ENCODE data around the gene C1GALT1.
"Not testable (repeated sequence)": the region's sequence is repeated elsewhere in the genome, so short reads cannot be mapped to it uniquely, and the experiment has no call there.

C1GALT1 gene

GRCh38 chr7:7182156-7183060, at the start of gene C1GALT1:
Gene C1GALT1, plus strand, starts transcription at chr7:7182544. Its CDS starts 51,776 bp downstream, at chr7:7234320.
- DNase-seq, result peak; percentile 99

DNA sequence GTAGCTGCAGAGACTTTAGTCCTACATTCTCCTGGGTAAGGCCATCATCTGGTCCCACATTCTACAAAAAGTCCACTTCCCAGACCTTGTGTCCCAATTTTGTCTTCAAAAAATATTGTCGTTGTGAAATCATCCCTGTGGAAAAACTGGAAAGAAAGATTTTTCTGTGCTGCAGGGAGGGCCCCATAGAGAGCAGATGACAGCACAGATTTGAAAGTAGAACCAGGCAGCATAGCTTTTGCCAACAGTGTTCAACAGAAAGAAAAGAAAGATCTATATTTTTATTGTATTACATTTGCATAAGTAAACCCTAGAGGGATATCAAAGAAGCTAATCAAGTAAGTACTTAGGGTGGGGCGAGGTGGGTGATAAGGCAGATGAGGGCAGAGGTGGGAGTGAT, 48.3 kb upstream of the C1GALT1 start:
- DNase-seq, result no peak

DNA sequence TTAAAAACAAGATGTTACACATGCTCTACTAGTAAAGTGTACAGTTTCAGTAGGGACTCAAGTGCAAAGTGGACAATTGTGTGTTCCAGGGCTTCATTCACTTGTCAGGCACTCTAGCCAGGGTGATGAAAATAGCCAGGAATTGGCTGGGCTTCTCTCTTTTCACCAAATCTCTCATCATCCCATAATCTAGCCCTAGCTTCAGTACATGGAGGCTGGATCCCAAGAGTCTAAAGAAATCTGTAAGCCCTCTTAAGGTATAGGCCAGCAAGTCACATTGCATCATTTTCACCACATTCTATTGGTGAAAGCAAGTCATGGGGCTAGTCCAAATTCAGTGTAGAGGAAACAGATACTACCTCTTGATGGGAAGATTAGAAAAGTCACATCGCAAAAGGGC, 47.3 kb upstream of the C1GALT1 start:
- DNase-seq, result no peak

DNA sequence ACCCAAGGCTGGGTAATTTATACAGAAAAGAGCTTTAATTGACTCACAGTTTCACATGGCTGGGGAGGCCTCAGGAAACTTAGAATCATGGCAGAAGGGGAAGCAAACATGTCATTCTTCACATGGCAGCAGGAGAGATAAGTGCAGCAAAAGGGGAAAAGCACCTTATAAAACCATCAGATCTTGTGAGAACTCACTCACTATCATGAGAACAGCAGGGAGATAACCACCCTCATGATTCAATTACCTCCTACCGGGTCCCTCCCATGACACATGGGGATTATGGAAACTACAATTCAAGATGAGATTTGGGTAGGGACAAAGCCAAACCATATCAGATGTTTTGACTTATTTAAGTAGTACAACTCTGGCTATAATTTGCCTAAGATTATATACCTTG, 46.4 kb upstream of the C1GALT1 start:
- not testable (repeated sequence) for DNase-seq

- peak; percentile 85 for DNase-seq
These were observed 45.6 kb upstream of the C1GALT1 start for GRCh38 chr7:7136466-7137381.

DNA sequence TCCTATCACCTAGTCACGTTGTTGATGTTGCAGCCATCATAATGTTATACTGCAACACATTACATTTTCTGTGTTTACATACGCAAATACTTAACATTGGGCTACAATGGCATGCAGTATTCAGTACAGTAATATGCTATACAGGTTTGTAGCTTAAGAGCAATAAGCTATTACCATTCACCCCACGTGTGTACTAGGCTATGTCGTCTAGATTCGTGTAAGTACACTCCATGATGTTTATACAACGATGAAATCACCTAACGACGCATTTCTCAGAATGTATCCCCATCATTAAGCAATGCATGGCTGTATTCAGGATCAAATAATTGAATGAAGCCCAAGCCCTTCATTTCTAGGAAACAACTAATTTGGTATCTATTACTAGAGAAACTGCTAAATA, 43.4 kb upstream of the C1GALT1 start:
- DNase-seq, result no peak

DNA sequence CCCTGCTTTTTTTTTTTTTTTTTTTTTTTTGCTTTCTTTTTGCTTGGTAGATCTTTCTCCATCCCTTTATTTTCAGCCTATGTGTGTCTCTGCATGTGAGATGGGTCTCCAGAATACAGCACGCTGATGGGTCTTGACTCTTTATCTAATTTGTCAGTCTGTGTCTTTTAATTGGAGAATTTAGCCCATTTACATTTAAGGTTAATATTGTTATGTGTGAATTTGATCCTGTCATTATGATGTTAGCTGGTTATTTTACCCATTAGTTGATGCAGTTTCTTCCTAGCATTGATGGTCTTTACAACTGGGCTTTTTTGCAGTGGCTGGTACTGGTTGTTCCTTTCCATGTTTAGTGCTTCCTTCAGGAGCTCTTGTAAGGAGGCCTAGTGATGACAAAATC, 38.9 kb upstream of the C1GALT1 start:
- not testable (repeated sequence) for DNase-seq

DNA sequence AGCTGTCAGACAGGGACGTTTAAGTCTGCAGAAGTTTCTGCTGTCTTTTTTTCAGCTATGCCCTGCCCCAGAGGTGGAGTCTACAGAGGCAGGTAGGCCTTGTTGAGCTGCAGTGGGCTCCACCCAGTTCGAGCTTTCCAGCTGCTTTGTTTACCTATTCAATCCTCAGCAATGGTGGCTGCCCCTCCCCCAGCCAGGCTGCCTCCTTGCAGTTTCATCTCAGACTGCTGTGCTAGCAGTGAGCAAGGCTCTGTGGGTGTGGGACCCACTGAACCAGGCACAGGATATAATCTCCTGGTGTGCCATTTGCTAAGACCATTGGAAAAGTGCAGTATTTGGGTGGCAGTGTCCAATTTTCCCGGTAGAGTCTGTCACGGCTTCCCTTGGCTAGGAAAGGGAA, 37.2 kb upstream of the C1GALT1 start:
- not testable (repeated sequence) for DNase-seq

DNA sequence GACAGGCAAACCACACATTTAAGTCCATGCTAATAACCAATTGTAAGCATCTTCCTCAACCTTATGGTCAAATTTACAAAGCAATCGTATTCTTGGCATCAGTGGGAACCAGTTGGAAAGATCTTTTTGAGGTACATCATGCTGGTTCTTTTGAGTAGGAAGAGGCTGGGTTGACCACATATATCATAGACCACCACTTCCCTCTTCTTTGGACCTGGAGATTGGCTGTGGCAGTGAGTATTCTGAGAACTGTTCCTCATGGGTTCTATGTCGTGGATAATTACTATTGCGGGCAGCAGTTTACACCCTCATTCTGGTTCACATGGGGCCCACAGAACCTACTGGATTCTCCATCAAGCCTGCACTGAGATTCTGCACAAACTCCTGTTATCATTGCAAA, 35.5 kb upstream of the C1GALT1 start:
- peak; percentile 63 for DNase-seq

GRCh38 chr7:7148798-7149481, 33.4 kb upstream of the C1GALT1 start:
- peak; percentile 82 for DNase-seq

GRCh38 chr7:7151285-7151684, 31.1 kb upstream of the C1GALT1 start:
- no peak for DNase-seq

DNA sequence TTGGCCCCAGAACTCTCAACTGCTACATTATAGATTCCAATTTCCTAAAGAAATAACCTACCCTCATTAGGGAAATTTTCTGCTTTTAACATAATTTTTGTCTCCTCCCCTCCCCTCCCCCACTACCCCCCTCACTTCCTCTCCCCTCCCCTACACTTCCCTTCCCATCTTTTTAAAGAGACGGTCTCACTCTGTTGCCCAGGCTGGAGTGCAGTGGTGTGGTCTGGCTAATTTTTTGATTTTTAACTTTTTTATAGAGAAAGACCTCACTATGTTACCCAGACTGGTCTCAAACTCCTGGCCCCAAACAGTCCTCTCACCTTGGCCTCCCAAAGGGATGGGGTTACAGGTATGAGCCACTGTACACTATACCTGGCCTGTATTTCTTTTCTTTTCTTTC, 30.5 kb upstream of the C1GALT1 start:
- DNase-seq, result peak; percentile 37

- no peak for DNase-seq
These were observed 30.0 kb upstream of the C1GALT1 start for GRCh38 chr7:7152315-7152714.

DNA sequence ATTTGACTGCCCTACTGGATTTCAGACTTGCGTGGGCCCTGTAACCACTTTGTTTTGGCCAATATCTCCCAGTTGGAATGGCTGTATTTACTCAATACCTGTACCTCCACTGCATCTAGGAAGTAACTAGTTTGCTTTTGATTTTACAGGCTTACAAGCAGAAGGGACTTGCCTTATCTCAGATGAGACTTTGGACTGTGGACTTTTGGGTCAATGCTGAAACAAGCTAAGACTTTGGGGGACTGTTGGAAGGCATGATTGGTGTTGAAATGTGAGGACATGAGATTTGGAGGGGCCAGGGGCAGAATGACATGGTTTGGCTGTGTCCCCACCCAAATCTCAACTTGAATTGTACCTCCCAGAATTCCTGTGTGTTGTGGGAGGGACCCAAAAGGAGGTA, 28.0 kb upstream of the C1GALT1 start:
- DNase-seq, result not testable (repeated sequence)

DNA sequence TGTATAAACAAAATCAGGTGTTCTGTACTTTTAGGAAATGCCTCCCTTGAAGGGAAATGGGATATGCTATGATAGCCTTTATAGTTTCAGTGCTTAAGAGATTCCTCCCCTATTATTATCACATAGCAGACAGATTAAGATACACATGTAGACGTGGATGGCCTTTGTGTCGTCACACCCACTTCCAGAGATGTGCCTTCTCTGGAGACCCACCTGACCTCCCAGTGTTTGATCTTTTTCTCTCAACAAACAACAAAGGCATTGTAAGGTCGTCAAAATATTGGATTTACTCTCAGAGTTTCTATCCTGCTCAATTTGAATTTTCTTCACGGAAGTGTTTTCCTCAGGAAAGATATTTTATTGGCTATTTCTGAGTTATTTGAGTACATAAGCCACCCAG, 25.7 kb upstream of the C1GALT1 start:
- peak; percentile 41 for DNase-seq

- peak; percentile 97 for DNase-seq
These were observed 25.0 kb upstream of the C1GALT1 start for GRCh38 chr7:7157177-7157886.

DNA sequence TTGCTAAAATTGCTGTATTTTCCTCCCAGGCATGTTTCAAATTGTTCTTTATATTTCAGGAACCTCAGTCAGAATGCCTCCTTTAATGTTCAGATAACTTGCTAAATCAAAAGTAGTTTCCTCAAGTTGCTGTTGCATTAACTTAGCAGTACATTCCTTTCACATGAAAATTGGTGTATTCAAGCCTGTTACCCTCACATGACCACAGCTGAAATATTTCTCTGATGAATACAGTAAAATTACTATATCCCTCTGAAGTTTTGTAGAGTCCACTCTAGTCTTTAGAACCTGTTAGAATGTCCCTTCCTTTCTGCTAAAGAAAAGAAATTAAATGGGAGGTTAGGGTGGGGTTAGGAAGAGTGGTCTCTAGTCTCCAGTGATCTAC, 24.5 kb upstream of the C1GALT1 start:
- DNase-seq, result no peak

DNA sequence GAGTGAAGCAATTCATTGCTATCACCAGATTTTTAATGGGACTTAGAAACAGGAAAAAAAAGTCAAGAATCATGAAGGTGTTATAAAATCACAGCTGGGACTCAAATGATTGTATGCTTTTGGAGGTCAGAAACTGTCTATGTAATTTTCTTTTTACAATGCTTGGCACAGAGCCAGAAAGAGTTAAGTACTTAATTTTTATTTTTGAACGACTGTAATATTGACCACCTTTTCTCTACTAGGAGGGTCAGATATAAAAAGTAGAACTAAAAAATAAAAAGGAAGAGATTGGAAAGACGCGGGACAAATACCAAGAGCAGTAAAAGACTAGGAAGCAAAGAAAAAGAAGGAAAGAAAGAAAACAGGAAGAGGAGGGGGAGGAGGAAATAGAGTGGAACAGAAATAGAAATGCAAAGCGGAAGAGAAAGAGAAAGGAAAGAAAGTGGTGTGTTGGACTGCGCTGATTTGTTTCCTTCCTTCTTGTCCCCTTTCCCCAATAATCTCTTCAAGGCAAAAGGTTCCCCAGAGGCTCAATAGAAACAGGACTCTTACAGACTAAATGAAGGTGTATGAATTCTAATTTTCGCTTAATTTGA, 23.2 kb upstream of the C1GALT1 start:
- DNase-seq, result no peak

DNA sequence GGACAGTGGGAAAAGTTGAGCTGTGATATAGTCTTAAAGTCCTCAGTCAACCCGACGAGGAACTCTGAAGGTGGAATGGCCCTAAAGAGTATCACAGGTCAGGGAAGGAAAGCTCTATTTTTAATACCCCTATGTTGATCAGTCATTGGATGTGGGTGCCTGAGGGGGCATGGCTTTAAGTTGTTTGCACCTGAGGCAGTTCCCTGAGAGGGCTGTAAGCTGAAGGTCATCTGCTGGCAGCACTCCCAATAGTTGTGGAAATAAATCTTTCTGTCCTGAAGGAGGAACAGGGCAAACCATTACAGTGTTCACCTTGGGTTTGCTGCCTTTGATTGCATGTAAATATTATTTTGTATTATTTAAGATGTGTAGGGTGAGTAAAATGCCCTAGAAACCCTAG, 17.8 kb upstream of the C1GALT1 start:
- no peak for DNase-seq

- no peak for DNase-seq
These were observed 17.0 kb upstream of the C1GALT1 start for GRCh38 chr7:7165372-7165771.

DNA sequence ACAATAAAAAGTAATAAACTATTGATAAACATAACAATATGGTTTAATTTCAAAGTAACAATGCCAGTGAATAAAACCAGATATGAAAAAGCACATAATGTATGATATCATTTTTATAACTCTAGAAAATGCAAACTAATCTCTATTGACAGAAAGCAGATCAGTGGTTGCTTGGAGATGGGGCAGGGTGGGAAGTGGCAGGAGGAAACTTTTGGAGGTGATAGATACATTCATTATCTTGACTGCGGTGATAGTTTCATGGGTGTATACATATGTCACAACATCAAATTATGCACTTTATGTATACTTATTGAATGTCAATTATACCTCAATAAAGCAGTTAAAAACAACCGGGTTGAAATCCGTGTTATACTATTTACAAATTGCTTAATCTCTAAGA, 16.0 kb upstream of the C1GALT1 start:
- no peak for DNase-seq

DNA sequence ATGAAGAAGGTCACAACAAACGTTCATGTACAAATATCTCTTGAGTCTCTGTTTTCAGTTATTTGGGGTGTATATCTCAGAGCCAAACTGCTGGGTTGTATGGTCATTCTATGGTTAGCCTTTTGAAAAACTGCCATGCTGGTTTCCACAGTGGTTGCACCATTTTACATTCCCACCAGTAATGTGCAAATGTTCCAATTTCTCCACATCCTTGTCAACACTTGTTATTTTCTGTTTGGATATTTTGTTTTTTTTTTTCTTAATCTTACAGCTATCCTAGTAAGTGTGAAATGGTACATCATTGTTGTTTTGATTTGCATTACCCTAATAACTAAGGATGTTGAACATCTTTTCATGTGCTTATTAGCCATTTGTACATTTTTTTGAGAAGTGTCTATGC, 13.0 kb upstream of the C1GALT1 start:
- no peak for DNase-seq
